SKM-1 (cell line): ENCODE results near the gene DOCK4.

Experiments
- DNase-seq: peaks from one replicate; lab custom pipeline; 2025; ENCODE audit not compliant: unreplicated experiment; lab: John Stamatoyannopoulos, UW

Gene DOCK4

GRCh38 chr7:111746950-111747349 lies 459.2 kb downstream of the DOCK4 start:
- no peak for DNase-seq

GRCh38 chr7:111744501-111745155 lies 461.6 kb downstream of the DOCK4 start:
- no peak for DNase-seq

DNA sequence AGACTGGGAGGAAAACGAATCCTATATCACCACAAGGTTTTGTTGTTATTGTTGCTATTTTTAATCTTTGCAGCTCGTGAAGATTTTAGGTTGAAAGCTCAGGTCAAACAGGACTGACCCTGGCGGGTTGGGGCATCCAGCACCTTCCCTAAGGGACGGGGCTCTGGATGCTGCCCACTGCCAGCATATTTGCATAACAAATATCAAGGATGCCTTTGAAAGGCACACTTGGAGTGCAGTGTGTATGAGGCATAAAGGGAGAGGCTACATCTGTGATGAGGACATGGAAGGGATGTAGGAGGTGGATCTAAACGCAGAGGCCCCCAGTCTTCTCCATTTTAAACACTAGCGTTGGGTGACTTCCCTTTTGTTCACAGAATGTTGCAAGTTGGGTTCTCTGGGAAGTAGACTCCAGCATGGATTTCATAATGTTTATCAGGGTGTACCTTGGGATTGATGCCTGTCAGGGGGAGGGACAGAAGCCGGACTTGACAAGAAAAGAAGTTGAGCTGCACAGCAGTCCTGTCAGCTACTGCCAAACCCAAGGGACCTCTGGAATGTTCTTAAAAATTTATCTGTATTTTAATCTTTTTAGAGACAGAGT lies 462.9 kb downstream of the DOCK4 start:
- DNase-seq: no peak

DNA sequence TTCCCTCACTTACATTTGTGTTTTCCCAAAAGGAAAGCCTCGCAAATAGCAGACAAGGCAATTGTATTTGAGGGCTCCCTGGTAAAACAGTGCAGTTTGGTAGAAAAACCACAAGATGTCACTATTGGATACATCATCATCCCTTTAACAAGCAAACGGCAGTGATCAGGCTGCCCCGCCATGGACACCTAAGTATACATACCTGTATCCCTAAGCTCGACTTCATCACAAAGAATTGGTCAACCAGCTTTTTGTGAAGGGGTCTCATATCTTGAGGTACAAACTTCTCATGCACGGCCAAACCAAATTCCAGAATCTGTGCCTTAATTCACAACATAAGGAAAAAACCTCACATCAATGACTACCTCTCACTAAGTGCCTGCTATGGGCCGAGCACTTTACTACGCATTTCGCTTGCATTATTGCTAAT lies 464.4 kb downstream of the DOCK4 start:
- peak; percentile 37 for DNase-seq

DNA sequence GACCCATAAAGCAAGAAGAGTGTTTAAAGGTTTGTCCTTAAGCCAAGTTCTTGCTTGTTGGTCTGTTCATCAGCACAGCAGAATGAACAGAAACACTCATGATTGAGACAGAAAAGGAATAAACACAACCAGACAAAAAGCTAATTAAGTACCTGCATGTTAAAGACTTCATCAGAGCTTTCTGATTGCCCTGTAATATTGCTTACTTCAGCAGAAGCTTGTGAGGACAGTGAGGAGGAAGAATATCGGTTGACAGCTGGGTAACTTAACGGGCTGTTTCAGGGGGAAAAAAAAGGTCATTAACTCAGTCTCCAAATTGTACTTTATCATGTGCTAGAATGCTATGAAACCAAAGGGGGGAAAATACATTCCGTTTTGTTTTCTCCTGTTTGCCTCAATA lies 465.3 kb downstream of the DOCK4 start:
- DNase-seq: no peak

GRCh38 chr7:111736552-111736874 lies 469.7 kb downstream of the DOCK4 start:
- no peak for DNase-seq

DNA sequence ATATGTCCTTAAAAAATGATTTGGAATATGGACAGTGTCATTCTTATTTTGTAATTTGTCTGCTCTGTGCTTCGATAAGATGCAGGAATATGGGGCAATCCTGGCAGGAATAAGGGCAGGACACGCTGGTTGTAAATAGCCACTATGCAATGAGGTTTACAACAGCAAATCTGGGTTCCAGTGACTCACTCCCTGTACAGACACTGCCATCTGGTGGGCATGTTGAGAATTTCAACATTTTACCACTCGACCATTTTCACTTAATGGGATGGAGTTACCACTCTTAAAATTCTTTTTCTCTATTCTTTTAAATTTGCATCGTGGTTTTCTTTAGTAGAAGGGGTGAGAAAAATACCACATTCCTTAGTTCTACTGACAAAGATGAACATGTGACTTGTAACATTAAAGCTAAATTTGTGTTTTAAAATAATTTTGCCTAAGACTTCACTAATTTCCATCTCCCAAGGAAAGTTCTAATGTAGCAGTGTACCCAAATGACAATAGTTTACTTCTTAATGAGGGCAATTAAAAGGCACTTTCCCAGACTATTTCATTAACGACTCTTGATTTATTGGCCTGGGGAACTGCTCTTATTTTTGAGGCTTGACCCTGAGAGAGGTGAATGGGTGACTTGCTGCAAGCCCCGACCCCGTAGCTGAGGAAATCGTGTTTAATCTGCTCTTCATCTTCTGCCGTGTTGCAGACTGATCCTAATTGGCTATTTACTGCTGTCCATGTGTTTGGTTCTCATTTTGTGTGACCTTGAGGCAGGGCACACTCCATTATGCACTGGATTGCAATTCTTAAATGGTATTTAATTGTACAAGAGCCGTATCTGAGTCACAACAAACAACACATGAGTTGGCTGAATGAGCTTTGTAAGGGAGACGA lies 470.3 kb downstream of the DOCK4 start:
- DNase-seq: peak; percentile 72

DNA sequence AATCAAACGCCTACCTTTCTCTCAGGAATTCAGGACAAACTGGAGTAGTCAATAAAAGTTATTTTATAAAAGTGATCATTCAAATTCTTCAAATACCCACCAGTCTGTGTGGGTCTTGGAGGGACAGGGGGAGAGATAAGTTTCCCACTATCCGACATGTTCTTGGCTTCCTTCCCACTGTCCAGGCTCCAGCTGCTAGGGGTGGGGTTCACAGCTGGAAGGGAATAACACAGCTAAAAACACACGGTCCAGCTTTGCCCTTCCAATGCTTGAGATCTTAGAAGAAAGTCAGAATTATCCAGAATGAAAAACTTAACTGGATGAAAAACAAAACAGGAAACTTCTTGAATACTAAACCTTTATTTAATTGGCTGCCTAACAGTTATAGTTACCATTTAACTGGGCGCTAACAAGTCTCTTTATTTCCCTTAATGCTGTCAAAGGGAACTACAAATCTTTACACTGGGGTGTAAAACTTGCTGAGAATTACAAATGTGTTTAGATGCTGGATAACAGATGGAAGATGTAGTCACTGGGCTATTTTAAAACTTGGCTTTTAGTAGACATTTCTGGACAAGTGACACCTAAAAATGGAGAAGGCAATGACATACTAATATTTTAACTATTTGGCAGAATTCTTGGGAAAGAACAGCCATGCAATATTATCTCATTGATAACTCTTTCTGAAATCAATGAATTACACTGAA lies 471.1 kb downstream of the DOCK4 start:
- no peak for DNase-seq

GRCh38 chr7:111732923-111733322 lies 473.3 kb downstream of the DOCK4 start:
- DNase-seq: no peak

- DNase-seq: peak; percentile 18
Observed at GRCh38 chr7:111730476-111731300, 475.5 kb downstream of the DOCK4 start.

GRCh38 chr7:111730057-111730456 lies 476.1 kb downstream of the DOCK4 start:
- no peak for DNase-seq

DNA sequence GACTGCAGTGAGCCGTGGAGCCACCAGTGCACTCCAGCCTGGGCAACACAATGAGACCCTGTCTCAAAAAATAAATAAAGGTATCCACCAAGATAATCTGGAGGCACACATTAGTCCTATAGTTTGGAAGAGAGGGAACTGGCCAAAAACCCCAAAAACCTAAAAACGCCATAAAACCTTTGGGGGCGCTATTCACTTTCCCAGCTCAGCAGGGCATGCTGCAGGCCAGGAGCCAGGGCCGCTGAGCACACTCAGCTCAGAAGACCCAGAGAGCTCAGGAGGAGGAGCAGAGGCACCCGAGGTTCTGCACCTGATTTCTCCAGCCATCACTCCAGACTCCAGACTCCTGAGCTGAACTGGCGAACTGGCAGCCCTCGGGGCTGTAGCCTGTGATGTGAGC lies 476.7 kb downstream of the DOCK4 start:
- DNase-seq: no peak

DNA sequence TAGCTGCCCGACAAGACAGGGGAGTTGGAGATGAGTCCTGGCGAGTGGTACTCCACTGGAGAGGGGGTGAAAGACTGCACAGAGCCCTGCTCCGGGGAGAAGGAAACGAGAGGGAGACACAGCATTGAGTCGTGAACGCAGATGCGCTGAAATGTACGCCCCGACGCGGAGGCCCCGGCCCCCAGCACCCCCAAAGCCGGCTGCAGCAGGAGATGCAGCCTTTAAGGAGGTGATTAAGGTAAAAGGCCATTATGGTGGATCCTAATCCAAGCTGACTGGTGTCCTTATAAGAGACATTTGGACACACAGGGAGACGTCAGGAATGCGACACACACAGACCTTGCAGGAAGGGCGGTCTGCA lies 477.6 kb downstream of the DOCK4 start:
- no peak for DNase-seq

DNA sequence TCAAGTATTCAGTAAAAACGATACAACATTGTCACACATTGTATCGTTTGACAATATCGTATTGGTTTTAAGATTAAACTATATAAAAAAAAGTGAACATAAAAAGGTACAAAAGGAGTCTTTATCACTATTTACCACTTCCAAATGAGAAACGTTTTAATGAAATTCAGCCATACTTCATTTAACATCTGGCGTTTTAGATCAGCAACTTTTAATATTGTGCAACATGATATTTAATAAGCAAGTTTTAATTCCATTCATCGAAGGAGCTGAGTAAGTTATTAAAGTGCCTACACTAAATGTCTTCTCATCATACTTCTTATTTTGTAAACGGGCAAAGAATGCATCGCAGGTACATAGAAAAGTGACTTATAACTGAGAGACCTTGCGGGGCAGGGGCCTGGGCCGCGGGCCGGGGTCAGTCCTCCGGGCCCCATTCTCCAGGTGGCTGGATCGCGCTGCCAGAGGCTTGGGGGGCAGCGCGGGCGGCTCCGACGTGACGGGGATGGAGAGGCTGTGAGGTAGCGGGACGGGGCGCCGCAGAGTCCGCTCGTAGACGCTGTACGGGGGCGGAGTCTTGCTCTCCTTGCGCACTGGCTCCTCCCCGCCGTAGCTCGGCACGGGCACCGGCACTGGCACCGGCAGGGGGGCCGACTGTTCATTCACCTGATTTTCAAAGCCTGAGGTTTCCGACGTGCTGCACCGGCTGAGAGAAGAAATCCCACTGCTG lies 478.1 kb downstream of the DOCK4 start:
- no peak for DNase-seq

- DNase-seq: no peak
Observed at GRCh38 chr7:111718886-111719285, 487.3 kb downstream of the DOCK4 start.

DNA sequence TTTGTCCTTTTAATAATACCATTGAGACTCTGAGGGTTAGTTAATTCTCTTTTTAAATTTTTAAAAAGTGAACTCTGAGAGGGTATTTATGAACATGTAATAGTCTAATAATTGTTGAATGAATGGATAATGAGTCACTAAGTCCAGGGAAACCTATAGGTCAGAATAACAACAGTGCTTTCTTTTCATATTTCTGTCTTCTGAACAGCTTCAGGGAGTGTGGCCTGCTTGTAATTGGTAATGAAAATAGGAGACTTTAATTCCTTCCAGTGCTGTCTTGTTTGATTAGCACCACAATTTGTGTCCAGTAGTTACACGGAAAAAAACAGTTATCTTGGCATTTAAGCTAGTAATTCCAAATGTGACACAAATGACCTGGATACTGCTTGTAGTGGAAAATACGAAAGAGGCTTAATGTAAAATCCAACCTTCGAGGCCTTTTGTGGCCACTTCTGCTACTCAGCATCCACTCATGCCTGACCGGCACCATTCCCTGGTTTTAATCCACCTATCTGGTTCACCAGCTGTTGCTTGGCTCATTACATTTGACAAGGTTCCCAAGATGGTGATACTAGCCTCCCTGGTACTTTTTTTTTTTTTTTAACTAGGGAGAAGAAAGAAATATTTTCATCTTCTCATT lies 494.7 kb downstream of the DOCK4 start:
- no peak for DNase-seq

DNA sequence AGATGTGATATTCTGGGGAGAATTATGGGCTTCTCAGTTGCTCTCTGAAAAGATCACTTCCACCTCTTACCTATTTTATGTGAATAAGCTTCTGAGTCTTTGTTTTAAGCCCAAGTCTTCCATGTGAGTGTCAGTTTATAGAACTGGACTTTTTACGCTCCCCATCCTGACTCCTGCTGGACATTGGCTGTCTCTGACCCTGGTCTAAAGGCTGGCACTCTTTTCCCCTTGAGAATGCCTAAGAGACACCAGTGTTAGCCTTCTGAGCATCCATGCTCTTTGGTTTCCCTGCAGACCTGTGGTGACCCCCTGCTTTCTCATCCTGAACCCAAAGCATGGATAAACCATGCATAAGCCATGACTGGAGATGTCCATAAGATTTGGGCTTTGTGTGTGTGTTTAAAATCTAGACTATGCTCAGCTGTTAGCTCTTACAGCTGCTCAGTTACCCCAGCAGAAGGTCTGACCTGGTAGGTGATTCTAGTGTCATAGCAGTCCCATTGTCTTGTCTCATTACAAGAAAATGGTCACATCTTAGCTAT lies 495.3 kb downstream of the DOCK4 start:
- DNase-seq: no peak

GRCh38 chr7:111708072-111708471 lies 498.1 kb downstream of the DOCK4 start:
- no peak for DNase-seq

GRCh38 chr7:111705807-111706206 lies 500.4 kb downstream of the DOCK4 start:
- DNase-seq: no peak
